ENCODE data around the gene ZNF106.

The ZNF106 gene

DNA sequence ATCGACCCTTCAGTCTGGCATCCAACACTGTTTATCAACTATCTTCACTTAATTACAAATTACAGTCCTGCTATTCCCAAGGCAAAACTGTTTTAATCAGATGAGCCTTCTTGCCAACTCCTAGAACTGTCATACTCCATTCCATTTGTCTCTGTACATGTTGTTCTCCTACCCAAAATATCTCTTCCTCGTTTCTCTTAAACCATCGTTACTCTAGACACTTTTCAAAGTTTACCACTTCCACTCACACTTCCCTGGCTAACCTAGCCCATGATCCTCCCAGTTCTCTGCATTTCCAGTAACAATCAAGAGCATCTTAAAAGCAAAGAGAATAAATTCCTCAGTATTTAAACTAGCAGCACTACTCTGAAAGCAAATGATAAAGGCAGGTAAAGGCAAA lies 19.9 kb downstream of the ZNF106 start:
- DNase-seq, result no peak

DNA sequence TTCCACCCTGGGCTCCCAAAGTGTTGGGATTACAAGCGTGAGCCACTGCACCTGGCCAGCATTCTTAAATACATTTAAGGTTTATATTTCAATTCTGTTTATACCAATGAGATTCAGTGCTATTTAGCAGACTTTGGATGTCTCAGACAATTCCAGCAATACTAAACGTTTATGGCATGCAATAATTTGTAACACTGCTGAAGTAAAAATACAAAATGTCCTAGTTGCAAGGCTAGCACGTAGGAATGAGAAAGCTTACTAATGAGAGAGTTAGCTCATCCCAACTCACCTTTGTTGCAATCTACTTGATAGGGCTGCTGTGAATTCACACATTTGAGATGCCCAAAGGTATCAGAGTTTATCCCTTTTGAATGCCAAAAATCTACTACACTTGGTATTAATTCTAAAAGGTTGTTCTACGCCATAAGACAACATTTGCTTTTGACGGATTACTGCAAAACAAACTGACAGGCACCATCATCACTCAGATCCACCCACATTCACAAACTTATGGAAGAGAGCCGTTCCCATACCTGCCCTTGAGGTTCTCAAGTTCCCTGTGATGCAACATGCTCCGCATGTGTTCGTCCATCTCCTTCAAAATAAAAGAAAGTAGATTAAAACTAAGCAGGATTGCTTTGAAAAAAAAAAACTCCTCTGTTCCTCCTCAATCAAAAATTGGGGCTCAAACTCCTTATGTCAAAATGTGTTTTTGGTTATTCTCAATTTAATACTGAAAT lies 25.3 kb downstream of the ZNF106 start:
- no peak for DNase-seq

DNA sequence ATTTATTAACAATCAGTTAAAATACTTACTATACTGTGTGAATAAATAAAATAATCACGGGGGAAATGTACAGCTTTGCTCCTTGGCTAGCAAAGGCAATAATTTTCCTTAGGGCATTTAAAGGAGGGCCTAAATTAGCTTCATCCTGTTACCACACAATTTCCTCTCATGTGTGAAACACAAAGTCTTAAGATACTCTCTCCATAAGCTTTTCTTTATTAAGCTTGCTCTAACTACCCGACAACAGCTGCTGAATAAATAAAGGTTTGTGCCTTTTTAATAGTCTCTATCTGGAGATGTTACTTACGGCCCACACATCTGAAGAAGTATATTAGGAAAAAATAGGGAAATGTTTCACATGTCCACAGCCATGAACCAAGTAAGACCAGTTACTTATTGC lies 29.7 kb downstream of the ZNF106 start:
- DNase-seq, result no peak

DNA sequence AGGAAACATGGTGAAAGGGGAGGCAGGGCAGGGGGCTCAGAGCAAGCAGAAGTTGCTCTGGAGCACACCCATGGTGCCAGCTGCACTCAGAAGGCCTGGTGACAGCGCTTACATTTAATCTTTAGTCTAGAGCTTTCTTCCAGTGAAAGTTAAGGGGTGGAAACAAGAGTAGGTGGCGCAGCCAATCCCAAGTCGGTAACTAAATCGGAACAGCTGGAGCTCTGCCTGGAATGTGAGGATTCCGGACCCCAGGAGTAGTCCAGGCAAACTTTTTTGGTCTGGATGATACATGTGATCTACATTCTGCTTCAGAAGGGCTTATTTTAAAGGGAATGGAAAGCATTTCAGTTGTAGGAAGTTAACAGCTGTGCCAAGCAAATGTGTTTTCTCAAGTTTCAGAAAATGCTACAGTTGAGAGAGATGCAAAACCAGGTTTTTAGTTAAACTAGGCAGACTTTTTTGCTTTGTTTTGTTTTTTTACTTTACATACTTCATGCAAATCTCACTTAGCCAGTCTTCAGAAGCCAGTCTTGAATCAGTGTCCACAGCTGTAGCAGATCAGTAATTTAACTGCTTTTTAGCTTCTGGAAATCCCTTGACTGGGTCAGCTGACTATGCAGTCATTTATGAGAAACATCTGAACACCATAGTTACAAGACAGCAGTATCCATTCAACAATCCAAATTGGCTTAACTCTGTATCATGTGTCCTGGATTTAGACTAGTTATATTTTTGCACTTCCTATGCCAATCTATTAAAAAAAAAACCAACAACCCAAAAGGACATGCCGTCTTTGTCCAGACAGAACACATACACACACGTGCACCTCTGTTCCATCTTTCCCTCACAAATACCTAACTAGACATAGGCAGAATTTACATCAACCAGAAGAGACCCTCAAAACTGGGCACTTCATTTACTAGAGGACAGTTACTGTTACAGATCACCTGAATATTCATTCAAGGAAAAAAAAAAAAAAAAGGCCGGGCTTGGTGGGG lies 33.2 kb downstream of the ZNF106 start:
- DNase-seq, result no peak

DNA sequence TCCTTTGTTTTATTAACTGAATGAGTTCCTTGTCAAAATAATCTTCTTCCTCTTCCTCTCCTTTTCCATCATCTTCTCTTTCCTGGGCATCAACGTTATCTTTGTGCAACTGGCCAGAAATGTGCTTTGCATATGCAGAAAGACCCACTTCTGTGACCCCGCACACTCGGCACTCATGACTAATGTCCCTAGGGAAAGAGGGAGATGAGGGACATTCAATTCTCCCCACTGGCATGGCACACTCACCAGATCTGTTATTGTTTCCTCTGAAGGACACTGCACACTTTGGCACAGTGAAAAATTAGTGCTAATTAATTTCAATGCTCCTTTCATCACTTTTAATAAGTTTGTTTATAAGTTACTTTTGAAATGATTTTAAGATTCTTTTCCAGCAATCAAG lies 34.0 kb downstream of the ZNF106 start:
- DNase-seq, result no peak

DNA sequence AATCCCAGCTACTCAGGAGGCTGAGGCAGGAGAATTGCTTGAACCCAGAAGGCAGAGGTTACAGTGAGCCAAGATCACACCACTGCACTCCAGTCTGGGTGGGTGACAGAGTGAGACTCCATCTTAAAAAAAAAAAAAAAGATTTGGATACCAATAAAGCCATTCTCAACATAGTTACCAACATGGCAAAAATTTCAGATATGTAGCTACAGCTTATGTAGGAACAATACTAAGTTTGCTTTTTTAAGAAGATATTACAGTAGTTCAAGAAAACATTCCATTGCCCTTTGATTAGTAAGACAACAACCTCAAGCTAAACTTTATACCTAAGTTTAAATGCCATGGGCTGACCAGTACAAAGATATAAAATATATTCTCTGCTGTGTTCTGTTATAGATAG lies 34.4 kb downstream of the ZNF106 start:
- no peak for DNase-seq

DNA sequence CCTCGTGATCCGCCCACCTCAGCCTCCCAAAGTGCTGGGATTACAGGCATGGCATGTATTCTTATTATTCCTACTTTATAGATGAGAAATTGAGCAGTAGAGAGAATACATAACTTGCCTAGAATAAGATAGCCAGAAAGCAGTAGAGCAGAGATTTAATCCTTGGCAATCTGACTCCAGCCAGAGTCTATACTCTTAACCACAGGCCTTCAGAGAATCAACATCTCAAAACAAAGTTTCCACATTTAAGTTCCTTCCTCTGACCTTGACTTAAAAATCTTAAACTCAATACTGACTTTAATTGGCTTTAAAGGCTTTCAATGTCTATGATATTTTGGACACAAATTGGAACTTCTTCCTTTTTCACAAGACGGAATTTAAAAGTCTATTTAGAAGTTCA lies 37.1 kb downstream of the ZNF106 start:
- no peak for DNase-seq

DNA sequence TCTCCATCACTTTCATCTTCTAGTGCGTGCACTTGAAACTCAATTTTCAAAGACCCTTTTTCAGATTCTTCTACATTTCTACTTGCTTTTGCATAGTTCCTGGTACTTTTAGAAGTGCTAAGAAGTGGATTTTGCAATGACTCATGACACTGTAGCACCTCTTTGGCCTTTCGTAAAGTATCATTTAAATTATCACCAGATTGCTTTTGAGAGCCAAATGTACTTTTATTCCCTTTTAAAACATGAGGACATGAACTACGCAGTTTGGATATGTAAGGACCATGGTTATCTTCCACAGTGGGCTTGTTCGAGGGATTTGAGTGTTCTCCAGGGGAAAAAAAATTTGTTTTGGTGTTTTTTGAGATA lies 40.5 kb downstream of the ZNF106 start:
- no peak for DNase-seq

DNA sequence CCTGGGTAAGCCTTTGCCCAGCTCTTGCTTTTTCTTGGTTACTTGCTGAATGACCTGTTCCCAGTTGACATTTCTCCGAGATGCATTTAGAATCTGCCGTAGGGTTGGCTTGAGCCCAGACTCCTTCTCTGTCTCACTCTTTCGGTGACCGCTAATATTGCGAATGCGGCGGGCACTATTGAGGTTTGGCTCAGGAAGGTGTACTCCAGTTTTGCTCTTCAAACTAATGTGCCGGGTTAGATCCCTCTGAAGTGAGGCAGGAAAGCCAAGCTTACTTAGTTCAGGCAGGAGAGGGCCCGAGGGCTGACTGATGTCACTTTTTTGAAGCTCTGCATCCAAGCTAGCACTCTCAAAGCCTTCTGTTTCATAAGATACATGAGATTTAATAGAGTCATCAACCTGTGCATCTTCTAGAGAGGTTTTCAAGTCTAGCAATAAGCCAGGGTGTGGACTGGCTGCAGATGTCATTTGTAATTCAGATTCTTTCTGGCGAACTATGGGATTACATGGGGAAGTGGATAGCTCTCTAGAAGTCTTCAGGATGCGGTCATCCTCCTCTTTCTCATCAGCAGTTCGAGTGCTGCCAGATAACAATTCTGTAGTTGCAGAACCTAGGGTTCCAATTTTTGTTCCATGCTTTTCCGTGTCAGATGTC lies 41.0 kb downstream of the ZNF106 start:
- no peak for DNase-seq

DNA sequence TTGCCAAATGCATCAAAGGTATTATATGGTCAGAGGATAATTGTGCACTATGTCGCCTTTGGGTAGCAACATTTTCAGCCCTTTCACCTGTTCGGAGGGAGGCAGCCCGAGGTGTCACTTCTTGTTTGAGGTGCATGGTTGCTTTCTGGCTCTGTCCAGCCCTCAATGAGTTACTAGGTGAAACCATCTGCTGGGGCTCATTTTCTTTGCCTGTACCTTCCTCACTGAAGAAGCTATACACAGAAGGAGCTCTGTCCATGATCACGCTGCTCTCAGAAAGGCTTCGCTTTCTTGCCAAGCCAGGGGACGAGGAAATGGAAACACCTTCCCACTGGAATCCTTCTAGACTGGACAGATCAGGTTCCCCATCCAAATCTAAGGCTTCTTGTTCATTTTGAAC lies 42.7 kb downstream of the ZNF106 start:
- no peak for DNase-seq

DNA sequence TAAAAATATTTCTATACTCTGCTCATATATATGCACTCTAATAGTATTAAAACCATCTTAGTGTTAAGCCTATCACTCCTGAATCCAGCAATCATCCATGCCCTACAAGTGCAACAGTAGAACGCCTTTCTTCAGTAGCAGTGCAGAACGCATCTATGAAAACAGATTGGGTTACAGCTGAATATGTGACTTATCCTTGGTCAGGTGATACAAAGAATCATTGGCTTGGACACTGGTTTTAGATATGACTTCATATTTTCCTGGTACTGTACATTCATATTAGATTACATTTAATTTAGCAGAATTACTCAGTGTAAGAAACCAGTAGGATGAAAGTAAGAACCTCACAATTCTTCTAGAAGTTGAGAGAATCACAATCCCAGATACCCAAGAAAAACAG lies 43.3 kb downstream of the ZNF106 start:
- DNase-seq, result no peak

DNA sequence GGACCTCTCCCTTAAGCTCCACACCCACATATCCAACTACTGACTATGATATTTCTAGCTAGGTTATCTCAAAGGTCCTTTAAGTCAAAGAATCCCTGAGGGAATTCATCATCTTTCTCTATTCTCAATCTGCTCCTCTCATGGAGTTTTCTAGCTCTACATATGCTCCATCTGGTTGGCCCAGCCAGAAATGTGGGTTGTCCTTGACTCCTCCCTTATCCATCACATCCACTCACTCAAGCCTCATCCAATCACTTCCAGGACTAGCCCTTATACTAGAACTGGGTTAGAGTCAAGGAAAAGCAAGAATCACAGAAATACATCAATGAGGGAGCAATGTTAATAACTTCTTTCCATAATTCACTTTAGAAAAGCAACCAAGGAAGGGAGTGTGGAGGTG lies 45.4 kb downstream of the ZNF106 start:
- DNase-seq, result no peak

DNA sequence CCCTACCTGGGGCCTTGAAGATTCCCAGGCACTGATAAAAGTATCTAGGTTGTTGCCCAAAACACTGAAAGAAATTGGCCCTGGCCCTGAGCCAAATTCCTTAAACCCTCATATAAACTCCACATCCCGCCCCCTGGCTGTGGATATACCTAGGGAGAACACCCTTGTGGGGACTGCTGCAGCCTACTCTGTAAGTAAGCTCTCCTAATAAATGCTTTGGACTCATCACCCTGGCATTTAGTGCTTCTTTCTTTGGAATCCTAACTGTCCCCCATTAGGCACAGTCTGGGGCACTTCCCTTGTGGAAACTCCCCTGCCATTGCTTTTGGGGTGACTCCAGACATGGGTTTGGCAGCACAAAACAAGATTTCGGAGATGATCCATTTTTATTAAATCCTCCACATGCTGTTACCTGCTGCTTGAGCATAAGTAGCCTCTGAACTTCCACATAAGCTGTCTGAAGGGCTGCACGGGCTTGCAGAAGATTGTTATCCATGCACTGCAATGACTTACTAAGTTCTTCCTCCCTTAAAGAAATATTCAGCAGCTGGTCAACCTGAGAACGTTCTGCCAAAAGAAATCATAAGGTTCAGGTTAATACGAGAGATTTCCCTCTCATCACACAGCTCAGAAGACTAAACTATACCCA lies 46.4 kb downstream of the ZNF106 start:
- no peak for DNase-seq

DNA sequence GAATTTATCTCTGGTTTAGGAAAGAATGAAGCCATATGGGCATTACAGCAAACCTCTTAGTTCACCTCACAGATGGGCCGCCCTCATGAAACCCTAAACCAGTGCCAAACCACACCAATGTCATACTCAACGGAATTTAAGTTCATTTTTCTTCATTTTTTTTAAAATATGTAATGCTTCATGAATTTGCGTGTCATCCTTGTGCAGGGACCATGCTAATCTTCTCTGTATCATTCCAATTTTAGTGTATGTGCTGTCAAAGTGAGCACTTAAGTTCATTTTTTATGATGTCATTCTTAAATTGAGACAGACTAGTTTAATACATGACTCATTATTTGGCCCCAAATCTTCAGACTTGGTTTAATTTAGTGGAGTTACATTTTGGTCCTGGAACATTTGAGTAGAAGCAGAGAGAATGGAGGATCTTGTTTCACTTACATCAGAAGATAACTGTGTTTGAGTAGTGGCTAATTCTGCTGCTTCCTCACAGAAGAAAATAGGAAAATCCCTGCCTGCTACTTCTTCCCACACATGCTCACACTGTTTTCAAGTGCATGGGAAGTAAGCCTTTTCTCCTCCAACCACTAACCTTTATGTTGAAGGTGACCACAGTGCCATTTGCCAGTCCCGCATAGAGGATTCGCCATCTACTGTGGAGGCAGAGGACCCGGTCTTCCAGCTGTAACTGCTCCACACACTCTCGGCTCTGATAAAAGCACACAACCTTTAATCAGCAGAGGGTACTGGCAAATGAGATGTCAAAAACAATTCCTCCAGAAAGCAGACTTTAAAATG lies 63.3 kb downstream of the ZNF106 start:
- no peak for DNase-seq

DNA sequence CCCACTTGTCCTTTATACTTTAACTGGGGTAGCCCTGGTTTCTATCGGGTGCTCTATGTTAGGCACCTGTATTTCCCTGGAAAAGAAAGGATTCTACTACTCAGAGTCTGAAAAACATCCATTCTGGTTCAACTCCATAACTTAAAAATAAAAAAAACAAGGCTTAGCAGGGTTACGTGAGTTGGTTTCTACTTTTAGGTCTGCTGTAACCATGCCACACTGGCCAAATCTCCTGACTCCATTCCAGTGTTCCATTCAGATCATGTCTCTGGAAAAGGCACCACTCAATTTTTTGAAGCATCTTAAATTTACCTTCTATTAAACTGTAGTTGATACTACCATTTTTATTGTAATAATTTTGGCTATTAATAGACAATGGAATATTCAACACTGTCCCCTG lies 69.6 kb downstream of the ZNF106 start:
- no peak for DNase-seq

DNA sequence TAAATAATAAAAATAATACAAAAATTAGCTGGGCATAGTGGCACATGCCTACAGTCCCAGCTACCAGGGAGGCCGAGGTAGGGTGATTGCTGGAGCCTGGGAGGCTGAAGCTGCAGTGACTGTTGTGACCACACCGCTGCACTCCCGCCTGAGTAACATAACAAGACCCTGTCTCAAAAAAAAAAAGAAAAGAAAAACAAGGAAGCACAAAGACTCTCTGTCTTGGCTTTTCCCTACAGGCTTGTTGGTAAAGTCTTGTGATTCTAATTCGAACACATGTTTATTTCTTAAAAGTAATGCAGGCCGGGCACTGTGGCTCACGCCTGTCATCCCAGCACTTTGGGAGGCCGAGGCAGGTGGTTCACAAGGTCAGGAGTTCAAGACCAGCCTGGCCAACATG lies 71.6 kb downstream of the ZNF106 start:
- DNase-seq, result no peak

DNA sequence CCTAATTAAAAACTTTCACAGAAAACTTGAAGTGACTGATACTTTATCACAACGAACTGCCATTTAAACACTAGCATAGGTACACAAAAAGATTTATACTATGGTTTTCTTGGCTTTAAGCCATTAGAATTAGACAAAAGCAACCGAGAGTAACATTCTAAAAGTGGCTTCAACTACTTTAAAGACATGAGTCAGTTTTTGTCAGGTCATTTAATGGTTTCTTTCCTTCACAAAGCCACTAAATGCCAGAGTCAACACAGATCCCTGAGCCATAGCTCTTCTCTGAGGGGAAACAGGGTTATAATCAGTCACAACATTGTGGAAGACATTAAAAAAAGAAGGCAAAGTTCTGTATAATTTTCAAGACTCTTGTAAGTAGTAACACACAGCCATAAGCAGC lies 77.0 kb downstream of the ZNF106 start:
- no peak for DNase-seq

DNA sequence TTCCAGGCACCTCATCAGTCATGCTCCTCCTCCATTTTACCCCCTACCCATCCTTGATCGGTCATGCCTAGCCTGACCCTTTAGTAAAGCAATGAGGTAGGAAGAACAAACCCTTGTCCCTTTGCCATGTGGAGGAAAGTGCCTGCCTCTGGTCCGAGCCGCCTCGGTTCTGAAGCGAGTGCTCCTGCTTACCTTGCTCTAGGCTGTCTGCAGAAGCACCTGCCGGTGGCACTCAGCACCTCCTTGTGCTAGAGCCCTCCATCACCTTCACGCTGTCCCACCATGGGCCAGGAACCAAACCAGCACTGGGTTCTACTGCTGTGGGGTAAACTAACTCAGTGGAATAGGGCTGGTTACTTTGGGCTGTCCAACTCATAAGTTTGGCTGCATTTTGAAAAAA lies 79.1 kb downstream of the ZNF106 start:
- DNase-seq, result no peak

DNA sequence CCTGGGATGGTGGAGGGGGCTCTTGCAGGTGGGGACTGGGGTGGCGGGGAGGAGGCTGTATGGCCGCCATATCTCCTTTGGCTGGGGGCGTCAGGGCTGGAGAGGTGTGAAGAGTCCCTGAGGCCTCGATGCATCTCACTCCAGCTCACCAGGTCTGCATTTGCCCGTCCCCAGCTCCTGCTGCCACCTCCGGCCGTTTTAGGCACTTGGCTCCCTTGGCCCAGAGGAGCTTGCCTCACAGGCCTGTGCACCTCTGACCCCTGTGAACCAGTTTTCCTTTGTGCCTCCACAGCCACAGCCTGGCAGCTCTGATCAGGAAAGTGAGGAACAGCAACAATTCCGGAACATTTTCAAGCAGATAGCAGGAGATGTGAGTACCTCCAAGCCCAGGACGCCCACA lies 81.9 kb downstream of the ZNF106 start:
- DNase-seq, result no peak

DNA sequence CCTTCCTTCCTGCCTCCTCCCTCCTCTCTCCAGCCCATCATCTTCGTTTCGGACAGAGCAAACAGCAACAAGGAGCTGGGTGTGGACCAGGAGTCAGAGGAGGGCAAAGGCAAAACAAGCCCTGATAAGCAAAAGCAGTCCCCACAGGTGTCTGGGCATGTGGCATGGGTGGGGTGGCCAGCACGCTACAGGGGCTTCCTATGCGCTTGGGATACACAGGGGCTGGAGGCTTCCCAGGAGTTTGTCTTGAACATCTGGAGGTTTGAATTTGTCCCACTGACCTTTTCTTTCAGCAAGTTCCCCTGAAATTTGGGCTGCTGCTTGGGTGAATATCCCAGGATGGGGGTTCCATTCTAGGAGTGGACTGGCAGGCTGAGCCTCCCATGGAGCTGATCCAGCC lies 82.8 kb downstream of the ZNF106 start:
- DNase-seq, result no peak

DNA sequence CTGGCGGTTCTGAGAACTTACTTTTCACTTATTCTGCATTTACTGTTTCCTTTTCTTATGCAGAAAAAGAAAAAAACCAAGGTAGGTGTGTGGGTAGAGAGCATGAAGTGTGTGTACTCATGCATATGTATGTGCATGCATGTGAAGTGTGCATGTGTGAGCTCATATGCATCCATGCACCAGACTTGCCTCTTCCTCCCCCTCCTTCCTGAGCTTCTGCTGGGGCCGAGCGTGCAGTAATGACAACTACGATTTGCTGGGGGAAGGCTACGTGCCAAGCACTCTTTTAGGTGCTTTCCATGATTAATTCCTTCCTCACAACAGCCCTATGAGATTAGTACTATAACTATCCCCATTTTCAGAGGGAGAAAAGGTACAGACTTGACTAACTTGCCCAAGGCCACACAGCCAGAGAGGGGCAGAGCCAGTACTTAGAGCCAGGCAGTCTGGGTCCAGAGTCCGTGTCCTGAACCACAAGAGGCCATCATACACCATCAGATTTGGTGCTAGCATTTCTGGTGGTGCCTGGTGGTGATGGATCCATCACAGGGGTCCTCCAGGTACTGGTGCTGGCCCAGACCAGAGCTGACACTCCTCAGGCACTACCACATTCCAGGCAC lies 85.0 kb downstream of the ZNF106 start:
- no peak for DNase-seq

All from stimulated activated CD4-positive, alpha-beta T cell treated with anti-CD3 and anti-CD28 coated beads, Interleukin-12 subunit alpha, Interleukin-12 subunit beta, amount 100 ng/mL, for 4 hours (primary cell).